GM19043 (cell line): ENCODE measurements around the gene RGMA.

Experiments used
- ATAC-seq: cut with Tn5 transposase; IDR thresholded peaks from one replicate; pipeline ENCODE4 v1.9.1; 2021; ENCODE audit warnings: low read depth; ENCODE audit not compliant: unreplicated experiment

Gene RGMA

GRCh38 chr15:93093765-93094164, 4.8 kb upstream of the RGMA start:
- no peak for ATAC-seq

GRCh38 chr15:93091465-93091864, 2.5 kb upstream of the RGMA start:
- ATAC-seq = no peak

GRCh38 chr15:93089727-93090305, 805 bp upstream of the RGMA start:
- ATAC-seq = no peak

GRCh38 chr15:93088200-93088980, 621 bp downstream of the RGMA start:
- peak; percentile 31 for ATAC-seq

GRCh38 chr15:93087825-93088199, 1.2 kb downstream of the RGMA start:
- ATAC-seq = peak; percentile 63

GRCh38 chr15:93086791-93087190, 2.2 kb downstream of the RGMA start:
- no peak for ATAC-seq

GRCh38 chr15:93085692-93086091, 3.3 kb downstream of the RGMA start:
- no peak for ATAC-seq

GRCh38 chr15:93082861-93083260, 6.2 kb downstream of the RGMA start:
- no peak for ATAC-seq

- no peak for ATAC-seq
These were observed 7.6 kb downstream of the RGMA start for GRCh38 chr15:93081399-93081798.

GRCh38 chr15:93080451-93080850, 8.6 kb downstream of the RGMA start:
- ATAC-seq = no peak

- no peak for ATAC-seq
These were observed 12.1 kb downstream of the RGMA start for GRCh38 chr15:93076875-93077274.

GRCh38 chr15:93076217-93076616, 12.8 kb downstream of the RGMA start:
- no peak for ATAC-seq

- ATAC-seq = no peak
These were observed 14.4 kb downstream of the RGMA start for GRCh38 chr15:93074599-93074998.

GRCh38 chr15:93073465-93073952, 15.5 kb downstream of the RGMA start:
- ATAC-seq = no peak

GRCh38 chr15:93072411-93073394, 16.3 kb downstream of the RGMA start:
- ATAC-seq = no peak

GRCh38 chr15:93072011-93072410, 17.0 kb downstream of the RGMA start:
- ATAC-seq = no peak

GRCh38 chr15:93071469-93071936, 17.5 kb downstream of the RGMA start:
- no peak for ATAC-seq

GRCh38 chr15:93070551-93071296, 18.3 kb downstream of the RGMA start:
- ATAC-seq = no peak

- no peak for ATAC-seq
These were observed 18.9 kb downstream of the RGMA start for GRCh38 chr15:93070132-93070531.

GRCh38 chr15:93068581-93069199, 20.3 kb downstream of the RGMA start:
- no peak for ATAC-seq
